HG02970 (cell line): ENCODE data around the gene RNASE4.
"Not testable (repeated sequence)": the region's sequence is repeated elsewhere in the genome, so short reads cannot be mapped to it uniquely, and the experiment has no call there.

Source experiments
- ATAC-seq: cut with Tn5 transposase; IDR thresholded peaks from one replicate; pipeline ENCODE4 v1.9.1; 2021; ENCODE audit warnings: mild to moderate bottlenecking, moderate library complexity, moderate number of reproducible peaks; ENCODE audit not compliant: unreplicated experiment, low FRiP score

RNASE4 gene

GRCh38 chr14:20683891-20684661, at the start of gene RNASE4:
Gene RNASE4, plus strand, starts transcription at chr14:20684560. Its CDS starts 14,812 bp downstream, at chr14:20699372.
- ATAC-seq, result peak; percentile 28

- ATAC-seq, result no peak
These were observed 42.8 kb upstream of the RNASE4 start, which contains the start of gene OR6S1 for GRCh38 chr14:20641591-20641990. Gene OR6S1, minus strand, starts transcription at chr14:20641691. Its CDS starts 0 bp downstream, at chr14:20641691.

- no peak for ATAC-seq
These were observed 42.2 kb upstream of the RNASE4 start for GRCh38 chr14:20642182-20642581.

GRCh38 chr14:20642755-20643154, 41.6 kb upstream of the RNASE4 start:
- not testable (repeated sequence) for ATAC-seq

GRCh38 chr14:20644520-20644919, 39.8 kb upstream of the RNASE4 start:
- ATAC-seq, result no peak

GRCh38 chr14:20645481-20645880, 38.9 kb upstream of the RNASE4 start:
- no peak for ATAC-seq

GRCh38 chr14:20652996-20653975, 31.1 kb upstream of the RNASE4 start:
- ATAC-seq, result no peak

- ATAC-seq, result no peak
These were observed 28.5 kb upstream of the RNASE4 start for GRCh38 chr14:20655851-20656250.

- ATAC-seq, result no peak
These were observed 28.1 kb upstream of the RNASE4 start for GRCh38 chr14:20656274-20656673.

GRCh38 chr14:20657216-20658211, 26.8 kb upstream of the RNASE4 start:
- ATAC-seq, result no peak

- no peak for ATAC-seq
These were observed 26.1 kb upstream of the RNASE4 start for GRCh38 chr14:20658246-20658645.

- no peak for ATAC-seq
These were observed 25.0 kb upstream of the RNASE4 start for GRCh38 chr14:20659336-20659735.

GRCh38 chr14:20659813-20660395, 24.5 kb upstream of the RNASE4 start:
- ATAC-seq, result no peak

- no peak for ATAC-seq
These were observed 23.2 kb upstream of the RNASE4 start for GRCh38 chr14:20661197-20661596.

GRCh38 chr14:20662968-20663732, 21.2 kb upstream of the RNASE4 start:
- ATAC-seq, result peak; percentile 40

GRCh38 chr14:20666400-20666961, 17.9 kb upstream of the RNASE4 start:
- not testable (repeated sequence) for ATAC-seq

- peak; percentile 63 for ATAC-seq
These were observed 16.4 kb upstream of the RNASE4 start for GRCh38 chr14:20667957-20668356.

GRCh38 chr14:20668969-20669368, 15.4 kb upstream of the RNASE4 start:
- ATAC-seq, result no peak
